GM18951 (cell line): ENCODE data around the gene TCF12.
"Not testable (repeated sequence)": the region's sequence is repeated elsewhere in the genome, so short reads cannot be mapped to it uniquely, and the experiment has no call there.

ENCODE experiments used
- POLR2A ChIP-seq: IDR thresholded peaks from 4 replicates; pipeline ENCODE4 v1.6.1; 2011; ENCODE audit warnings: mild to moderate bottlenecking; ENCODE audit not compliant: insufficient read length, insufficient read depth; ENCODE audit errors: extremely low read depth
- in situ Hi-C: fragments of 300-500 bp; cut with MboI; formaldehyde crosslinking; loops from one replicate; pipeline ENCODE4 v1.12.0; 2022; ENCODE audit warnings: low sequenced_read_pairs, mixed read lengths, inconsistent platforms; ENCODE audit not compliant: unreplicated experiment

Gene TCF12

DNA sequence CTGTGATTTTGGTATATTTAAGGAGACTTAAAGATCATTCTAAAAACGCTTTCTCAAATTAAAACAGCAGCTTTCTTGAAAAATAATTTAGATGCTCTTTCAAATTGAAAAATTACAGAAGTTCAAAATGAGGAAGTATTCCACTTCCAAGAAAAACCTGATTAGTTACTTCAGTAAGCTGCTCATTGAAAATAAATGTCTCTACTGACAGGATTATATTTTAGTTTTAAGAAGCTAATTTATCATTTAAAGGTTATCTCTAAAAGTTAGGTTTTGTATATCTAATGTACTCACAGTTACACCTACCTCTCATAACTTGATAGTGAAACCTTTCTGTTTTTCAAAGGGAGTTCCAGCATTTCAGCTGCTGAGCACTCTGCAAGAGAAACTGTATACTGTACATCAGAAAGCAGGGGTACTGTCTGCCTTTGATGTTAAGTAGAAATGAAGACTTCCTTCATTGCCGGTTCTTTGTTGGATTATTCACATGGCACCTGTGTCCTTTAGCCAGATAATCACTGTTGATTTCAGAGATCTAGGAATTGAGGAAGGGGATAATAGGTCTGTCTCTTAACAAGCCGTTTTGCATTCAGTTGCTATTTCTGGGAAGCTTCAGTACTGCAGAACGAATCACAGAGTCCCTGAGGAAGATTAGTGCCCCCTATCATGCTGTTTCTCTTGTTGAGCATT, 161.6 kb downstream of the TCF12 start:
- in situ Hi-C loops = no loop called here
- no peak for TF ChIP-seq POLR2A

DNA sequence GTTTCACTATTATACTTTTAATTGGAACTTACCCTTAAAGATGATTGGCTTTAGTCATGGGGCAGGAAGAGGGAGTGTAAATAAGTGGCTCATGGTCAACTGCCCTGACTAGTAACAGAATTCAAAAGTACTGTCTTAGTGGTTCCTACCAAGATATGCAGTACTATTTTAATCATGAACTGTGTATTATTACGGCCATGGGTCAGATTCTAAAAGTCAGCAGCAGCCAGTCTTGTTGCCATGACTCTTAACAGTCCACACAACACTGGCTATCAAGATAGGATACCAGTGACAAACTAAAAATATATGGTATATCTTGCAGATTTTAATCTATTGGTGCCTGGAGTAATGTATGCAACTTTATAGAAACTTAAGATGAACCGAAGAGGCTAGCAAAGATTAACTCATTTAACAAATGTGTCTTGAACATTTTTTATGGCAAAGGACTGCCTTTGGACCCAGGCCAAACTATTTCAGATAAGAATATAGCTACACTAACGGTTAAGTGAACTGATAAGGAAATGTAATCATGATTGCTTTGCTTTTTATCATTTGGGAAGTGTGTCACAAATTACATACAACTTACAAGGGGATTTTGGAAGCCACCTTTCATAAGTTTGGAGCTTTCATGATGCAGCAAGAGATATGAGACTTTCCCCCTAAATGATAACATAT, 163.7 kb downstream of the TCF12 start:
- in situ Hi-C loops = no loop called here
- no peak for TF ChIP-seq POLR2A

DNA sequence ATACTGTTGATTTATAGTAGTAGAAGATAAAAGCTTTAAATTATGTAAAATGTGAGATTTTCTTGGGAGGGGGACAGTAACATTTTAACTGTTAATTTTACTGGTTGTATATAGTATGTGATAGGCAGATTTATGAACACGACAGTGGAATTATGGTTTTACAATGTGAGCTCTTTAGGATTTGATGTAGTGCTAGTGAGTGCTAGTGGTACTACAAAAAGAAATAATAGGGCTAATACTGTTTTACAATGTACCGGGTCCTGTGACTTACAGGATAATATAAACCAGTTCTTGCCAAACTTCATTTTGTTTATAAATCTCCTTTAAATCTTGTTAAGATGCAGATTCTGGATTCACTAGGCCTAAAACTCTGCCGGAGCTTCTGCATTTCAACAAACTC, 165.7 kb downstream of the TCF12 start:
- in situ Hi-C loops = no loop called here

DNA sequence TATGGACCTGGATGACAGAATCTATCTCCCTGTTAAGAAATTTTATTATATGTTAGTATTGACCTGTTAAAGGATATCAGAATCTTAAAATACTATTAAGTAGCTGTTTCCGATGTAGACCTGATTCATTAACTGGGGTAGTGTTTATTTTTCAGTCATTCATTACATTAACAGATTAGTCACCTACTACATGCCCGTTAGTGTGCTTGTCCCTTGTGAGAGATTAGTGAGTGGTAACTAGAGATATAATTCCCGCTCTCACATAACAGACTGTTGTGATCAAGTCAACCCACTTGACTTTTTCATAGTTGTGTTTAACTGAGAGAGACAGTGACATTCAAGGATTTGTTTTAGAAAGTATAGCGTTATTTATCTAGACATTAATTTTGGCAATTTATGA, 166.8 kb downstream of the TCF12 start:
- in situ Hi-C loops = no loop called here

More for the DNA sequence above, 165.7 kb downstream of the TCF12 start:
- TF ChIP-seq POLR2A = no peak

DNA sequence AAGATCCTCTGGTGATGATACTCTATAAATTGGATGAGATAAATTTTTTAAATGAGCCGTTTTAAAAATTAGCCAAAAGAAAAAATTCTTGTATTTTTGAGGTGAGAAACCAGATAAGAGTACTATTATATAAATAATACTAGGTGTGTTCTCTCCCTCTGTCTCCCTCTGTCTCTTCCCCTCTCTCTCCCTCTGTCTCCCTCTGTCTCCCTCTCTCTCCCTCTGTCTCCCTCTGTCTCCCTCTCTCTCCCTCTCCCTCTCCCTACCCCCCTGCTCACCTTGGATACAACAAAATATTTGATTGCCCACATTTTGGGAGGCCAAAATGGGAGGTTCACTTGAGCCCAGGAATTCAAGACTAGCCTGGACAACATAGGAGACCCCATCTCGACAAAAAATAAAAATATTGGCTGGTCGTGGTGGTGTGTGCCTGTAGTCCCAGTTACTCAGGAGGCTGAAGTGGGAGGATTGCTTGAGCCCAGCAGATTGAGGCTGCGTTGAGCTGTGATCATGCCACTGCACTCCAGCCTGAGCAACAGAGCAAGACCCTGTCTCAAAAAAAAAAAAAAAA, 168.5 kb downstream of the TCF12 start:
- TF ChIP-seq POLR2A = no peak
- in situ Hi-C loops = no loop called here

More for the DNA sequence above, 166.8 kb downstream of the TCF12 start:
- no peak for TF ChIP-seq POLR2A

DNA sequence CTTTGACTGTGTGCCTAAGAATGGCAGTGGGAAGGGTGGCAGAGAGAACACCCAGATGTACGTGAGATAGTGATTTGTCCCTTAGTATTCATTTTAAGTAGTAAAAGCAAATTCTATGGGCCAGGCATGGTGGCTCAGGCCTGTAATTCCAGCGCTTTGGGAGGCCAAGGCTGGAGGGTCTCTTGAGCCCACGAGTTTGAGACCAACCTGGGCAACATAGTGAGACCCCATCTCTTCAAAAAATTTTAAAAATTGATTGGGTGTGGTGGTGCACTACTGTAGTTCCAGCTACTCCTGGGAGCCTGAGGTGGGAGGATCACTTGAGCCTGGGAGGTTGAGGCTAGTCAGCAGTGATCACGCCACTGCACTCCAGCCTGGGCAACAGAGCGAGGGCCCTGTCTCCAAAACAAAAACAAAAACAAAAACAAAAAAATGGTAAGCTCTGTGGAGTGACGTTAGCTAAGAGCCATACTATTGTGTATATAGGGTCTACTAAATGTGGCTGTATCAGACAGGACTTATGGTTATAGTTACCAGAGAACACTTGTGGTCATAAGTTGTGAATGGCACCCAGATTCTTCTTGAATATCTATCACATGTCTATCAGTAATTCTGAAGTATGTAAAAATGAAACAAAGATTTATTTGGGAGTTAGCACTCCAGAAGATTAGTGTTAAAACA, 171.5 kb downstream of the TCF12 start:
- TF ChIP-seq POLR2A = no peak
- in situ Hi-C loops = no loop called here

DNA sequence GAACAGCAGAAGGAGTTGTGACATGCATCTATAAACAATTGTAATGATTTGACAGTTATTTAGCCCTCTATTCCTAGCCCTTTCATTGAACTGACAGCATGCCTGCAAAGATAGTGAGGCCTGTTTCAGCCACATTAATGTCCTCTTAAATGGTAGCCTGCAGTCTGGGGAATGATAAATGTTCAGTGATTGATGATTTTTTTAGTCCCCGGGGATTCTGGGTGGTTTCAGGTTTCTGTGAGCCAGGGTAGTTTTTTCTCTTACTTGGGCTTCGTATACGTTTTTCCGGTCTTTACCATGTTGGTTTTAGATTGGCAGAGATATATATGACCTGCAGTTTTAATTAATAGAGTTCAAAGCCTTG, 172.0 kb downstream of the TCF12 start:
- in situ Hi-C loops = no loop called here
- no peak for TF ChIP-seq POLR2A

DNA sequence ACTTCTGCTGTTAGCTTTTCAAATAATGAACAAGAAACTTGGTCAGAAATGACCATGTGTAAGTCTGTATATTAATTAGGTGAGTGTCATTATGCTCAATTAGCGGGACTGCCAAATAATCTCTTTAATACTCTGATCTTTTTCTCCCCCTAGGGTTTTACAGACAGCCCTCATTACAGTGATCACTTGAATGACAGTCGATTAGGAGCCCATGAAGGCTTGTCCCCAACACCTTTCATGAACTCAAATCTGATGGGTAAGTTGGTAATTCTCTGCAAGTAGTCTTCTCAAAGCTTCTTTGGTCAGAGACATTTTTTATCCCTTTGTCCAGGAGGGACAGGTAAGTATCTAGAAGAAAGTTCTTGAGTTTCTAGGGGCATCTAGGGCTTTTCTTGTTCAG, 173.2 kb downstream of the TCF12 start:
- TF ChIP-seq POLR2A = no peak
- in situ Hi-C loops = no loop called here

DNA sequence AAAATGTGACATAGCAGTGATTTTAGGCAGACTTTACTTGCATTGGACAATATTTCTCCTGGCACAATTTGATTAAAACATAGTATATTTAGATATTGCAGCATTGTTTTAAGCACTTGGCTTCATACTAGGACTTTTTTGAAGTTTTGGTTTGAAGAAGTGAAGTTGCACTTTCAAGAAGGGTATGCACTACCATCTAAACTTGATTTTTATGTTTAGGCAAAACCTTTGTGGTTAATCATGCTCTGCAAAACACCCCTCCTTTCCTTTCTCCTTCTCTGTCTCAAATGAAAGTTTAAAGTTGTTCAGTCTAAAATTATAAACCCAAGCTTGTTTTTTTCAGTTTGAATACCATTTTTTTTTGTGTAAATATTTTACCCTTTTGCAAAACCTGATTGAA, 173.8 kb downstream of the TCF12 start:
- in situ Hi-C loops = no loop called here
- no peak for TF ChIP-seq POLR2A

DNA sequence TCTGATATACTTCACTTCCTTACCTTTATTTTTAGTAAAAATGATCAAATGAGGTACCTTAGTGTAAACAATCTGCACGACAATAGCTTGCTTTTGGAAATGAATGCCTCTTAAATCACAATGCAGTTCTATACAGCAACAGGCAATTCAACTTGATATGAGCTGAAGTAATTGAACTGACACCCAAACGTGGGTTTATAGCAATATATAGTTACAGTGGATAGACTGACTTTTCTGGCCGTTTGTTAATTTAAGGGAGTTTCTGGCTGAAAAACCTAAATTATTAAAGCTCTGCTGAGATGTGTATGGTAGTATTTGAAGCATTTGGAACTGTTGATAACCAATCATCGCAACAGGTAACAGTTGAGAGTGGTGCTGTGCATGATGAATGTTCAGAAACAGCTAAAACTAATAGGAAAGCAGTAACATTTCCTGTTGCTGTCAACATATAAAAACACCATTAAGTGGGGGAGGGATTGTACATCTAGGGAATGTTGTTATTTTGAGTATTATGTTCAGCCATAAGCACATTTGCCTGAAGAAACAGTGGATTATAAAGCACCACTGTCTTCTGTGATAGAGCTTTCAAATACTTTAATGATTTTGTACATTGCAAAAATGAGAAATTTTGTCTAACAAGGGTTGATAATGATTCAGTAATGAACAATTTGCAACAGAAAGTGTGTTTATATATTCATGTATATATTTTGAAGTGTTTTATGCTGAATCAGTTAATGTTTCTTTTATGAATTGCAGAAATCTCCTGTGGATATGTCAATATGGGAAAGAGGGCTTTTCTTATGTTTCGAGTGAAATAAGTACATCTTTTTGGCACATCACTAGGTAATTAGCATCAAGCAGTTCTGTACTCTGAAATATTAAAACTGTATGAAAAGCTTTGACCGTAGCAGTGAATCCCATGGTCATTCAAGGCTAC, 176.1 kb downstream of the TCF12 start:
- in situ Hi-C loops = no loop called here
- TF ChIP-seq POLR2A = no peak

DNA sequence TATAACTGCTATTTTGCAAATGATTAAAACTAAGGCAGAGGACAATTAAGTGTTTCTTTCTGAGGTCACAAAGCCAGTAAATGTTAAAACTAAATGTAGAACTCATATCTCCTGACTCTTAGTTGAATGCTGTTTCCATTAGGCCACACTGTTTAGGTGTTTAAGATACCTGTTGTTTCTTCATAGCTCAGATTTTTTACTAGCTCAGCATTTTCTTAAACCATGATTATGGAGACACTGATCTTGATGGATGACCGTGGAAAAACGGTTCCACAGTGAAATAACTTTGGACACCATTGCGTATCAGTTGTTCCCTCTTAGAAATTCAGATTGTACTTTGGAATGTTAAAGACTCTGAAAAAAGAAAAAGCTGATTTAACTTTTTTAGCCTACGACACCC, 177.5 kb downstream of the TCF12 start:
- in situ Hi-C loops = no loop called here
- no peak for TF ChIP-seq POLR2A

DNA sequence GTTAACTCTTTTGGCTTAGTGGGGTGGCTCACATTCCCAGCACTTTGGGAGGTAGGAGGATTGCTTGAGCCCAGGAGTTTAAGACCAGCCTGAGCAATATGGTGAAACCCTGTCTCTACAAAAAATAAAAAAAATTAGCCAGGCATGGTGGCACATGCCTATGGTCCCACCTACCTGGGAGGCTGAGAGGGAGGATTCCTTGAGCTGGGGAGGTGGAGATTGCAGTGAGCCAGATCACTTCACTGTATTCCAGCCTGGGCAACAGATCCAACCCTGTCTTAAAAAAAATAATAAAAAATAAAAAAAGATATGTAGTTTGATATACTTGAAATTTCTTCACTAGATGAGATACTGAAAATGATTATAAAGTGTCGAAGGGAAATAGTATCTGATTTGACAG, 178.8 kb downstream of the TCF12 start:
- in situ Hi-C loops = no loop called here
- no peak for TF ChIP-seq POLR2A

DNA sequence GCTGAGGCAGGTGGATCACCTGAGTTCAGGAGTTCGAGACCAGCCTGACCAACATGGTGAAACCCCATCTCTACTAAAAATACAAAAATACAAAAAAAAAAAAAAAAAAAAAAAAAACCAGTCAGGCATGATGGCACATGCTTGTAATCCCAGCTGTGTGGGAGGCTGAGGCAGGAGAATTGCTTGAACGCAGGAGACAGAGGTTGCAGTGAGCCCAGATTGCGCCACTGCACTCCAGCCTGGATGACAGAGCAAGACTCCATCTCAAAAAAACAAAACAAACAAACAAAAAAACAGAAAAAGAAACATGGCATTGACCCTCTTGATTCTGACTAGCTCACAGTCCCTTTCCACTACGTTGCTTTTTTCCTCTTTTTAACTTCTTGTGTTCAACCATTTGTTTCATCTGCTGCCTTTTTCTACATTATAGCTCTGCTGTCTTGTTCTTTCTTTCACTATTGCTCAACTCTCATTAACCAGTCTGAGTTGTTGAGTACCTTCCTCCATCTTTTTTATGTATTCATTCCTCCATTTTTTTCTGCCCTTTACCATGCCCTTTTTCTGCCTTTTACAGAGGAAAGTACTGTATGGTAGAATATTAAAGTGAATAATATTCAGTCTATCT, 179.6 kb downstream of the TCF12 start:
- in situ Hi-C loops = not testable (repeated sequence)
